ENCODE results near the gene NUP98. TPM values are rescaled to one million over a fixed set of nuclear protein-coding genes. Genes with fewer than 3 reads are reported as not detected.
A peak's percentile ranks its signal among the peaks of the same experiment; 100 is the strongest.
"Not testable (repeated sequence)": the region's sequence is repeated elsewhere in the genome, so short reads cannot be mapped to it uniquely, and the experiment has no call there.

NUP98 gene
- total and polyA plus RNA-seq, 4 experiments from 2014 or later = 31.9 to 112 (median 80.5) TPM

GRCh38 chr11:3815845-3816244, 18.5 kb upstream of the NUP98 start:
- Histone ChIP-seq H3K9me3 (ENCODE audit: control insufficient read depth in 1 of 2, low read length in 2 of 2) (no peaks in the 10 kb centered on the region), H3K27me3 (ENCODE audit: insufficient read depth, low read length) (no peaks in the 10 kb centered on the region), H3K27ac (ENCODE audit: low read depth, low read length) (no peak overlapping the region), H3K4me1 (ENCODE audit: insufficient read depth, low read length) (no peaks in the 10 kb centered on the region), H3K36me3 (ENCODE audit: insufficient read depth, low read length) (no peaks in the 10 kb centered on the region), H3K4me3 (ENCODE audit: low read length in 2 of 2) (no peak overlapping the region)
- Mint-ChIP-seq H3K4me3 (no peak overlapping the region), H3K27me3 (no peaks in the 10 kb centered on the region), H3K27ac (no peak overlapping the region), H3K9me3 (no peaks in the 10 kb centered on the region), H3K36me3 (no peaks in the 10 kb centered on the region), H3K4me1 (no peaks in the 10 kb centered on the region)
- intact Hi-C loops (cut with micrococcal nuclease) = no loop called here
- ChIA-PET CTCF (ENCODE audit: partially characterized antibody) (no interaction called here), POLR2A (ENCODE audit: partially characterized antibody) (interaction anchor here (12.0 kb wide), 1 partner anchor 21 kb away, joined by 221 read pairs; the partner anchor contains the start of gene RHOG)
- no peak for DNase-seq

- H3K9me3 Mint-ChIP-seq; H3K4me1 Mint-ChIP-seq; H3K9me3 ChIP-seq (ENCODE audit: control insufficient read depth in 1 of 2, low read length in 2 of 2); POLR2A ChIA-PET (ENCODE audit: partially characterized antibody); H3K27ac ChIP-seq (ENCODE audit: low read depth, low read length); DNase-seq; H3K4me1 ChIP-seq (ENCODE audit: insufficient read depth, low read length); H3K27ac Mint-ChIP-seq; H3K27me3 Mint-ChIP-seq; H3K36me3 Mint-ChIP-seq; H3K4me3 Mint-ChIP-seq; H3K36me3 ChIP-seq (ENCODE audit: insufficient read depth, low read length); CTCF ChIA-PET (ENCODE audit: partially characterized antibody); H3K27me3 ChIP-seq (ENCODE audit: insufficient read depth, low read length); intact Hi-C loops (cut with micrococcal nuclease); H3K4me3 ChIP-seq (ENCODE audit: low read length in 2 of 2): not testable (repeated sequence)
These were observed 17.5 kb upstream of the NUP98 start for GRCh38 chr11:3814832-3815231.

- POLR2A ChIA-PET (ENCODE audit: partially characterized antibody) = interaction anchor here (0.8 to 5.3 kb wide), 3 partner anchors 14 to 27 kb away, joined by 4 to 109 read pairs (median 67); partner anchors contain the start of genes NUP98 and RHOG
- Mint-ChIP-seq H3K9me3 (no peaks in the 10 kb centered on the region), H3K4me1 (peaks cover 6 to 18% (median 14%) of the 10 kb centered on the region in 4 donors), H3K27me3 (no peaks in the 10 kb centered on the region), H3K27ac (peak overlapping the region in 1 of 7 donors; percentile 66), H3K4me3 (no peak overlapping the region), H3K36me3 (peaks cover 0 to 4% of the 10 kb centered on the region in 2 donors)
- Histone ChIP-seq H3K9me3 (ENCODE audit: control insufficient read depth in 1 of 2, low read length in 2 of 2) (no peaks in the 10 kb centered on the region), H3K27me3 (ENCODE audit: insufficient read depth, low read length) (no peaks in the 10 kb centered on the region), H3K4me3 (ENCODE audit: low read length in 2 of 2) (no peak overlapping the region), H3K4me1 (ENCODE audit: insufficient read depth, low read length) (peaks cover 10% of the 10 kb centered on the region), H3K36me3 (ENCODE audit: insufficient read depth, low read length) (no peaks in the 10 kb centered on the region), H3K27ac (ENCODE audit: low read depth, low read length) (no peak overlapping the region)
- no peak for DNase-seq
- CTCF ChIA-PET (ENCODE audit: partially characterized antibody) = interaction anchor here (0.8 to 4.7 kb wide), 6 partner anchors 8 to 262 kb away, joined by 3 to 39 read pairs (median 6); partner anchors contain the start of gene RHOG
- intact Hi-C loops (cut with micrococcal nuclease) = no loop called here
These were observed 13.6 kb upstream of the NUP98 start for GRCh38 chr11:3810951-3811350.

GRCh38 chr11:3810446-3810845, 13.1 kb upstream of the NUP98 start:
- H3K4me1 ChIP-seq (ENCODE audit: insufficient read depth, low read length) = peaks cover 10% of the 10 kb centered on the region
- no peaks in the 10 kb centered on the region for H3K9me3 Mint-ChIP-seq
- no peaks in the 10 kb centered on the region for H3K27me3 Mint-ChIP-seq
- no peaks in the 10 kb centered on the region for H3K36me3 ChIP-seq (ENCODE audit: insufficient read depth, low read length)
- H3K4me1 Mint-ChIP-seq = peaks cover 6 to 18% (median 14%) of the 10 kb centered on the region in 4 donors
- intact Hi-C loops (cut with micrococcal nuclease) = no loop called here
- no peak overlapping the region for H3K27ac ChIP-seq (ENCODE audit: low read depth, low read length)
- no peak for DNase-seq
- POLR2A ChIA-PET (ENCODE audit: partially characterized antibody) = interaction anchor here (0.8 to 5.3 kb wide), 4 partner anchors 13 to 44 kb away, joined by 4 to 109 read pairs (median 47); partner anchors contain the start of genes NUP98, RHOG and STIM1
- H3K4me3 Mint-ChIP-seq = no peak overlapping the region
- H3K36me3 Mint-ChIP-seq = peaks cover 0 to 4% of the 10 kb centered on the region in 2 donors
- no peak overlapping the region for H3K4me3 ChIP-seq (ENCODE audit: low read length in 2 of 2)
- no peak overlapping the region for H3K27ac Mint-ChIP-seq
- CTCF ChIA-PET (ENCODE audit: partially characterized antibody) = interaction anchor here (0.8 to 4.7 kb wide), 9 partner anchors 9 to 262 kb away, joined by 3 to 39 read pairs (median 8); partner anchors contain the start of gene RHOG
- no peaks in the 10 kb centered on the region for H3K9me3 ChIP-seq (ENCODE audit: control insufficient read depth in 1 of 2, low read length in 2 of 2)
- H3K27me3 ChIP-seq (ENCODE audit: insufficient read depth, low read length) = no peaks in the 10 kb centered on the region

- Mint-ChIP-seq H3K27me3 (no peaks in the 10 kb centered on the region), H3K4me3 (peak overlapping the region in 1 of 8 donors; percentile 13), H3K27ac (peak overlapping the region in 2 of 7 donors; percentile 62 to 80), H3K4me1 (peaks cover 6 to 18% (median 14%) of the 10 kb centered on the region in 4 donors), H3K9me3 (no peaks in the 10 kb centered on the region), H3K36me3 (peaks cover 0 to 4% of the 10 kb centered on the region in 2 donors)
- no peak overlapping the region for H3K27ac ChIP-seq (ENCODE audit: low read depth, low read length)
- no peaks in the 10 kb centered on the region for H3K9me3 ChIP-seq (ENCODE audit: control insufficient read depth in 1 of 2, low read length in 2 of 2)
- H3K36me3 ChIP-seq (ENCODE audit: insufficient read depth, low read length) = no peaks in the 10 kb centered on the region
- ChIA-PET CTCF (ENCODE audit: partially characterized antibody) (interaction anchor here (0.9 to 4.7 kb wide), 24 partner anchors 10 to 263 kb away, joined by 3 to 39 read pairs (median 9); partner anchors contain the start of genes NUP98, RHOG and STIM1), POLR2A (ENCODE audit: partially characterized antibody) (interaction anchor here (0.6 to 5.3 kb wide), 7 partner anchors 12 to 45 kb away, joined by 3 to 109 read pairs (median 12); partner anchors contain the start of genes NUP98, RHOG and STIM1)
- no peaks in the 10 kb centered on the region for H3K27me3 ChIP-seq (ENCODE audit: insufficient read depth, low read length)
- DNase-seq = no peak
- intact Hi-C loops (cut with micrococcal nuclease) = loop anchor here (1.0 to 5.0 kb wide), 3 partner anchors 24 to 107 kb away; no protein-coding TSS in a partner anchor
- H3K4me1 ChIP-seq (ENCODE audit: insufficient read depth, low read length) = peaks cover 10% of the 10 kb centered on the region
- H3K4me3 ChIP-seq (ENCODE audit: low read length in 2 of 2) = no peak overlapping the region
These were observed 12.2 kb upstream of the NUP98 start for GRCh38 chr11:3809624-3809928.

GRCh38 chr11:3808861-3809623, 11.7 kb upstream of the NUP98 start:
- Histone ChIP-seq H3K4me1 (ENCODE audit: insufficient read depth, low read length) (peaks cover 10% of the 10 kb centered on the region), H3K9me3 (ENCODE audit: control insufficient read depth in 1 of 2, low read length in 2 of 2) (no peaks in the 10 kb centered on the region), H3K27ac (ENCODE audit: low read depth, low read length) (peak overlapping the region; percentile 68), H3K36me3 (ENCODE audit: insufficient read depth, low read length) (no peaks in the 10 kb centered on the region), H3K4me3 (ENCODE audit: low read length in 2 of 2) (peak overlapping the region; percentile 81 to 85), H3K27me3 (ENCODE audit: insufficient read depth, low read length) (no peaks in the 10 kb centered on the region)
- Mint-ChIP-seq H3K27me3 (no peaks in the 10 kb centered on the region), H3K9me3 (no peaks in the 10 kb centered on the region), H3K27ac (peak overlapping the region; percentile 70 to 86 (median 85)), H3K4me3 (peak overlapping the region; percentile 84 to 99 (median 90)), H3K4me1 (peaks cover 6 to 18% (median 14%) of the 10 kb centered on the region in 4 donors), H3K36me3 (peaks cover 0 to 4% of the 10 kb centered on the region in 2 donors)
- intact Hi-C loops (cut with micrococcal nuclease) = loop anchor here (1.0 to 5.0 kb wide), 5 partner anchors 12 to 107 kb away; partner anchors contain the start of gene NUP98
- ChIA-PET CTCF (ENCODE audit: partially characterized antibody) (interaction anchor here (0.6 to 4.7 kb wide), 36 partner anchors 10 to 264 kb away, joined by 3 to 39 read pairs (median 4); partner anchors contain the start of genes NUP98, RHOG and STIM1), POLR2A (ENCODE audit: partially characterized antibody) (interaction anchor here (0.5 to 5.3 kb wide), 15 partner anchors 9 to 264 kb away, joined by 3 to 109 read pairs (median 5); partner anchors contain the start of genes NUP98, RHOG and STIM1)
- peak; percentile 59 to 74 (median 64) for DNase-seq
